Osteoblast (primary cell): Measurements from ENCODE around the gene PTMS. TPM values are rescaled to one million over a fixed set of nuclear protein-coding genes. Genes with fewer than 3 reads are reported as not detected.

ENCODE experiments used
- DNase-seq: peaks from one replicate; pipeline ENCODE4 v3.0.0; 2011; ENCODE audit warnings: low spot score, mixed read lengths; ENCODE audit not compliant: insufficient read length; ENCODE audit errors: missing footprints
- H2AFZ ChIP-seq: 2 replicates; pipeline ENCODE4 v1.6.0; 2011; ENCODE audit warnings: mild to moderate bottlenecking, low read length
- H3K27ac ChIP-seq: 2 replicates; pipeline ENCODE4 v1.5.1; 2011; ENCODE audit warnings: mild to moderate bottlenecking, low read depth, low read length, moderate library complexity
- H3K27me3 ChIP-seq: 2 replicates; pipeline ENCODE4 v1.6.0; 2012; ENCODE audit warnings: mild to moderate bottlenecking, control low read depth, inconsistent platforms, low read length, moderate library complexity; ENCODE audit not compliant: insufficient read depth
- H3K36me3 ChIP-seq: 2 replicates; pipeline ENCODE4 v1.5.1; 2011; ENCODE audit warnings: mild to moderate bottlenecking, low read length, control low read depth, moderate library complexity; ENCODE audit not compliant: insufficient read depth
- H3K4me1 ChIP-seq: 2 replicates; pipeline ENCODE4 v1.5.1; 2011; ENCODE audit warnings: mild to moderate bottlenecking, low read length, control low read depth, moderate library complexity; ENCODE audit not compliant: insufficient read depth
- H3K4me2 ChIP-seq: 2 replicates; pipeline ENCODE4 v1.6.0; 2011; ENCODE audit warnings: mild to moderate bottlenecking, low read length; ENCODE audit not compliant: insufficient read depth
- H3K4me3 ChIP-seq: fragments of 200-600 bp; sonication (generic); 3 replicates; pipeline ENCODE4 v1.5.1; 2012; ENCODE audit warnings: mild to moderate bottlenecking, low read length, inconsistent platforms; ENCODE audit not compliant: insufficient read depth
- H3K79me2 ChIP-seq: 2 replicates; pipeline ENCODE4 v1.6.0; 2012; ENCODE audit warnings: mild to moderate bottlenecking, low read length, control low read depth, inconsistent platforms; ENCODE audit not compliant: insufficient read depth
- H3K9me3 ChIP-seq: 2 replicates; pipeline ENCODE4 v1.5.1; 2011; ENCODE audit warnings: low read depth, low read length, control low read depth
- H4K20me1 ChIP-seq: 2 replicates; pipeline ENCODE4 v1.6.0; 2012; ENCODE audit warnings: mild to moderate bottlenecking, low read length, control low read depth; ENCODE audit not compliant: insufficient read depth
- CTCF ChIP-seq: IDR thresholded peaks from 2 replicates; pipeline ENCODE4 v1.5.1; 2011; ENCODE audit warnings: mild to moderate bottlenecking, low read depth, low read length, moderate library complexity; ENCODE audit errors: extremely low read depth
- total RNA-seq: library from RNA; depleted of rRNA; stranded (reverse); fragments of >200 nt; gene quantifications from 2 replicates; pipeline ENCODE4 v1.2.3, GENCODE V29; 2012

PTMS gene
- total RNA-seq, 1 donor, result 72.7 TPM

GRCh38 chr12:6752167-6752920 is 13.8 kb upstream of the PTMS start:
- no peaks in the 10 kb centered on the region for H3K27me3 ChIP-seq

GRCh38 chr12:6752921-6753771 is 13.0 kb upstream of the PTMS start, which contains the start of gene MLF2:
Gene MLF2, minus strand, starts transcription at chr12:6753141. Its CDS starts 807 bp downstream, at chr12:6752334.
- Histone ChIP-seq H2AFZ (peak within 1 kb of the TSS; percentile 97), H3K79me2 (peaks cover 33% of the 10 kb centered on the region), H3K4me2 (peak within 1 kb of the TSS; percentile 96), H3K4me1 (peaks cover 19% of the 10 kb centered on the region), H3K27ac (peak within 1 kb of the TSS; percentile 97), H4K20me1 (peaks cover 33% of the 10 kb centered on the region), H3K9me3 (no peaks in the 10 kb centered on the region), H3K36me3 (peaks cover 40% of the 10 kb centered on the region), H3K27me3 (no peaks in the 10 kb centered on the region), H3K4me3 (peak within 1 kb of the TSS; percentile 98)
- peak; percentile 98 for TF ChIP-seq CTCF
- DNase-seq, result peak; percentile 99

More at GRCh38 chr12:6752167-6752920, 13.8 kb upstream of the PTMS start:
- Histone ChIP-seq H3K4me1 (peaks cover 19% of the 10 kb centered on the region), H4K20me1 (peaks cover 36% of the 10 kb centered on the region), H3K4me2 (peak overlapping the region; percentile 96), H3K9me3 (no peaks in the 10 kb centered on the region), H3K27ac (peak overlapping the region; percentile 97), H3K4me3 (peak overlapping the region; percentile 98), H2AFZ (peak overlapping the region; percentile 38), H3K79me2 (peaks cover 33% of the 10 kb centered on the region), H3K36me3 (peaks cover 48% of the 10 kb centered on the region)
- peak; percentile 57 for TF ChIP-seq CTCF
- DNase-seq, result peak; percentile 97

- H3K4me3 ChIP-seq, result no peak overlapping the region
- DNase-seq, result no peak
- H3K4me1 ChIP-seq, result peaks cover 19% of the 10 kb centered on the region
- no peak overlapping the region for H2AFZ ChIP-seq
- H3K79me2 ChIP-seq, result peaks cover 33% of the 10 kb centered on the region
- peak overlapping the region; percentile 18 for H3K4me2 ChIP-seq
- H3K36me3 ChIP-seq, result peaks cover 33% of the 10 kb centered on the region
- H4K20me1 ChIP-seq, result peaks cover 28% of the 10 kb centered on the region
- no peaks in the 10 kb centered on the region for H3K27me3 ChIP-seq
- peak; percentile 4 for TF ChIP-seq CTCF
- no peaks in the 10 kb centered on the region for H3K9me3 ChIP-seq
- H3K27ac ChIP-seq, result no peak overlapping the region
Measured at GRCh38 chr12:6753772-6754356, 12.3 kb upstream of the PTMS start.
